Activated CD8-positive, alpha-beta memory T cell treated with anti-CD3 and anti-CD28 coated beads for 36 hours (primary cell): ENCODE data around the gene DAB2IP. TPM values are rescaled to one million over a fixed set of nuclear protein-coding genes. Genes with fewer than 3 reads are reported as not detected.

Experiments used
- CTCF ChIA-PET: fragments of 350-600 bp; sonication (Branson Sonifier 250); formaldehyde crosslinking; loops from one replicate; lab custom pipeline; 2021; ENCODE audit warnings: antibody characterized with exemption; lab: Charles Lee
- POLR2A ChIA-PET: fragments of 350-600 bp; sonication (Branson Sonifier 250); formaldehyde crosslinking; loops from one replicate; lab custom pipeline; 2021; ENCODE audit warnings: antibody characterized with exemption; lab: Charles Lee
- total RNA-seq, 2 experiments: library from RNA; stranded (reverse); gene quantifications; one replicate each; pipeline ENCODE4 v1.2.3, GENCODE V29; 2021

Gene DAB2IP
- total RNA-seq, 2 experiments from 2014 or later = 0.08 to 0.38 TPM

- POLR2A ChIA-PET = no interaction called here
- CTCF ChIA-PET = no interaction called here
Observed at GRCh38 chr9:121776001-121776738, 124.7 kb downstream of the DAB2IP start.

- ChIA-PET POLR2A (no interaction called here), CTCF (no interaction called here)
Observed at GRCh38 chr9:121776739-121777637, 125.6 kb downstream of the DAB2IP start.

- ChIA-PET POLR2A (no interaction called here), CTCF (no interaction called here)
Observed at GRCh38 chr9:121778252-121779225, 127.1 kb downstream of the DAB2IP start.

DNA sequence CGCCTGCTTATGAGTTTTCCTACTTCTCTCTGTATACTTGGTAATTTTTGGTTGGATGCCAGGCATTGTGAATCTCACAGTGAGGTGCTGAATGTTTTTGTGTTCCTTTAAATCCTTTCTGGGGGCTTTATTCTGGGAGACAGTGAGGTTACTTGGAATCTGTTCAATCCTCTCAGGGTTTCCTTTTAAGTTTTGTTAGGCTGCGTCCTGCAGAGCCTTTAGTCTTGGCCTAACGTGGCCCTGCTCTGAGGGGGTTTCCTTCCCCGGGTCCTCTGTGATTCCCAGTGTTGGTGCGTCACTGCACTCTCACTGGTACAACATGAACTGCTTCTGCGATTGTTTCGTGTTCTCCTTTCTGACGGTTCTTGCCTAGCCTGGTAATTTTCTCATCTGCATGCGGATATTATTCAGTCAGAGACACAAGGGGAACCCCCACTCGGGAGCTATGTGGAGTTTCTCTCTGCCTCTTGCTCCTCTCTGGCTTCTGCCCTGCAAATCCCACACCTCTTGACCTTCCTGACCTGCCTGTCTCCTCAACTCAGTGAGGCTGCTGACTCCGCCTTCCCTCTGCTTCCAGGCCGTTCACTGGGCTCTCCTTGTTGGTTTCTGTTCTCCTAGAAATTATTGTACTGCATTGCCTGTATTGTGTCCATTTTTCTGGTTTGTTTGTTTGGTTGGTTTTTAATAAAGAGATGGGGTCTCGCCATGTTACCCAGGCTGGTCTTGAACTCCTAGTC, 128.1 kb downstream of the DAB2IP start:
- ChIA-PET POLR2A (no interaction called here), CTCF (no interaction called here)

GRCh38 chr9:121780177-121781040, 129.0 kb downstream of the DAB2IP start:
- CTCF ChIA-PET = no interaction called here
- POLR2A ChIA-PET = no interaction called here

DNA sequence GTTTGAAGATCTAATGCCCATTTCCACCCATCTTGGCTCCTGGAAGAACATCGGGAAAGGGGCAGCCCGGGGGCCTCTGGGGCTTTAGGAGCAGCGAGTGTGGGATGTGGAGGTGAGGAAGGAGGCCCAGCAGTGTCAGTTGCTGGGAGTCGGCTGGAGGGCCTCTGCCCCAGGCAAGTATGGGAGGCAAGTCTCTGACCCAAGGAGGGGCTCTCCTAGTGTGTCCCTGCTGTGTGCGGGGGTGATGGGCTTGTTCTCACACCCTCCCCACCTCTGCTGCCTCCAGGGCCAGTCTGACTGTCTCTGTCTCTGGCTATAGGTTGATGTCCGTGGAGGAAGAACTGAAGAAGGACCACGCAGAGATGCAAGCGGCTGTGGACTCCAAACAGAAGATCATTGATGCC, 129.7 kb downstream of the DAB2IP start:
- ChIA-PET POLR2A (no interaction called here), CTCF (no interaction called here)

DNA sequence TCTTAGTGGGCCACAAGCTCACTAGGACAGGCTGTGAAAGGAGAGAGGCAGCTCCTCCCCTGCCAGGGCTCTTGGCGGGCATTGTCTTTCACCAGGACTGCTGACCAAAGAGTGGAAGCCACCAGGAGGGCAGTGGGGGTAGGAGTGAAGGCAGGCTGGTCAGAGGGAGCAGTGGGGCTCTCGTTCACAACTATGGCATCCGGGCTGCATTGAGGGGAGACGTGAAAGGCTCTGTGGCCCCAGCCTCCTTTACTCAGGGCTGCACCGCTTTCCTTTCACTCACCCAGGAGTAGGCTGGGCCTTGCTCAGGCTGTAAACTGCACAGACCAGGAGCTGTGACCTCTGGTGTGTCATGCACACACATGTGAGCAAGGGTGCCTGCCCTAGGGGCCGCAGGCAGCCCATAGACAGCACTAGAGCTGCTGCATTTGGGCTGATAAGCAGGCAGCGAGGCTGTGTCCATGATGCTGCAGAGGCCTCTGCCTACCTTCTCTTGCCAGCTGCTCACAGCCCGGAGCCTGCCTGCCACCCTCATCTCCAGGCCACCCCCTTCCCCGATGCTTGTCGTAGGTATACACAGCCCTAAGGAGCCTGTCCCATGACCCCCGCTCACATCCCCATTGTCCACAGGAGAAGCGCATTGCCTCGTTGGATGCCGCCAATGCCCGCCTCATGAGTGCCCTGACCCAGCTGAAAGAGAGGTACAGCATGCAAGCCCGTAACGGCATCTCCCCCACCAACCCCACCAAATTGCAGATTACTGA, 130.4 kb downstream of the DAB2IP start:
- ChIA-PET CTCF (no interaction called here), POLR2A (no interaction called here)

DNA sequence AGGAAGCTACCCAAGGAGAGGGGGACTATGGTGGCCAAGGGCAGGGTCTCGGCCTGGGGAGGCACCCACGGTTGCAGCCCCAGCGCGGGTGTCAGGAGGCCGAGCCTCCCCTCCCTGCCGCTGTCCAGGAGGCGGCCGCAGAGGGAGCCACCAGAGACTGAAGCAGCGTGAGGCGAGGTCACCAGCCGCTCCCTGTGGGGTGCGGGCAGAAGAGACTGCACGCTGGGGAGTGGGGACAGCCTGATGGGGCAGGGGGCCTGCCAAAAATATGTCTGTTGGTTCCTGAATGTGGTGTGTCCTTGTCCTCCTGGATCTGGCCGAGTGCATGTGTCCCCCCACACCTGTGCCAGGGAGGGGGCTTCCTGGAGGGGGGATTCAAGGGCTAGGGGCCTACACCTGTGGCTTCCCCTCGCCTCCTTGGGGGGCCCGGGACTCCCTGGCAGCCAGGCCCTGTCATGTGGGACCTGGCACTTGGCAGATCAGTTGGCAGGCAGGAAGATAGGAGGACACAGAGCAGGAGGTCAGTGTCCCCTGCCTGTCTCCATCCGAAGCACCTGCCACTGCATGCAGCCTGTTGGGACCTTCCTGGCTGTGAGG, 131.2 kb downstream of the DAB2IP start:
- ChIA-PET CTCF (no interaction called here), POLR2A (no interaction called here)

DNA sequence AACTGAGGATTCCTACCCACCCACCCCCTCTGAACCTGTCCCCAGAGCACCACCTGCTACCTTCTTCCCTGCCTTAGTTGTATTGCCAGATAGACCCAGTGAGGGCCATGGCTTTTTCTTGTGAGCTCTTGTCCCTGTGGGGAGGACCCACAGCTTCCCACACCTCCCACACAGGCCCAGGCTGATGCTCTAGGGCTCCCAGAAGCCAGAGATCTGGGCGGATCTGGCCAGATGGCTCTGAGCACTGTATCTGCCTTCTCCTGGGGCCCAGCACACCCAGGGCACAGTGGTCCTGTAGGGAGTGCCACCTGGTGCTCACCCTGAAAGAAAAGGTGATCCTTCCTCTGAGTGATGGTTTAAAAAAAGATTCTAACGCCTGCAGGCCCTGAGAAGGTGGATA, 131.7 kb downstream of the DAB2IP start:
- ChIA-PET POLR2A (no interaction called here), CTCF (no interaction called here)

GRCh38 chr9:121783521-121784507, 132.4 kb downstream of the DAB2IP start:
- POLR2A ChIA-PET = no interaction called here

DNA sequence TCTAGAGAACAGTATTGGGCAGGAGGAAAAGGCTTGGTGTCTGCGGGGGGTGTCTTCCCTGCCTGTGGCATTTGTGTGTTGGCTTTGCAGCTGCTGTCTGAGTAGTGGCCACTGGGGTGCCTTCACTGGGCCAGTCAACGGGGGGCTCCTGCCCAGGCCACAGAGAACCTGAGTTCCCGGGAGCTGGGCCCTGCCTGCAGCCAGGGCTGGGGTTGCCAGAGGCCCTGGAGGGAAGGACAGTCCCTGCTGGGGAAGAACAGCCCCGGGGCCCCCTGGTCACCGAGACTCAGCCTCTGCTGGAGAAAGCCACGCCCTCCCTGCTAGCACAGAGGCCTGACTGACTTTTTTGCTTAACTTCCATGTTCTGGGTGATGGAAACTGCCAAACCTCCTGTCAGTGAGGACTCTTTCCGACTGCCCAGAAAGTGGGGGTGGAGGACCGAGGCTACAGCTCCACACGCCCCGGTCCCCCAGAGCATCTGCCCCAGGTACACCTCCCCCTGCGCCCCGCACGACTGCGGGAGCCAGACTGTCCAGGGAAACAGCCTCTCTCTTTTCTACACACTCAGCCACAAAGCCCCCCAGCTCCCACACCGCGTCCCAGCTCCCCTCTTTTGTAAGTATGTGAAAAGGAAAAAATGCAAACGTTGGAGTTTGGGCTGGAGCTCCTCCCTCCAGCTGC, 133.4 kb downstream of the DAB2IP start:
- CTCF ChIA-PET = no interaction called here
- POLR2A ChIA-PET = no interaction called here

More at GRCh38 chr9:121783521-121784507, 132.4 kb downstream of the DAB2IP start:
- CTCF ChIA-PET = no interaction called here

DNA sequence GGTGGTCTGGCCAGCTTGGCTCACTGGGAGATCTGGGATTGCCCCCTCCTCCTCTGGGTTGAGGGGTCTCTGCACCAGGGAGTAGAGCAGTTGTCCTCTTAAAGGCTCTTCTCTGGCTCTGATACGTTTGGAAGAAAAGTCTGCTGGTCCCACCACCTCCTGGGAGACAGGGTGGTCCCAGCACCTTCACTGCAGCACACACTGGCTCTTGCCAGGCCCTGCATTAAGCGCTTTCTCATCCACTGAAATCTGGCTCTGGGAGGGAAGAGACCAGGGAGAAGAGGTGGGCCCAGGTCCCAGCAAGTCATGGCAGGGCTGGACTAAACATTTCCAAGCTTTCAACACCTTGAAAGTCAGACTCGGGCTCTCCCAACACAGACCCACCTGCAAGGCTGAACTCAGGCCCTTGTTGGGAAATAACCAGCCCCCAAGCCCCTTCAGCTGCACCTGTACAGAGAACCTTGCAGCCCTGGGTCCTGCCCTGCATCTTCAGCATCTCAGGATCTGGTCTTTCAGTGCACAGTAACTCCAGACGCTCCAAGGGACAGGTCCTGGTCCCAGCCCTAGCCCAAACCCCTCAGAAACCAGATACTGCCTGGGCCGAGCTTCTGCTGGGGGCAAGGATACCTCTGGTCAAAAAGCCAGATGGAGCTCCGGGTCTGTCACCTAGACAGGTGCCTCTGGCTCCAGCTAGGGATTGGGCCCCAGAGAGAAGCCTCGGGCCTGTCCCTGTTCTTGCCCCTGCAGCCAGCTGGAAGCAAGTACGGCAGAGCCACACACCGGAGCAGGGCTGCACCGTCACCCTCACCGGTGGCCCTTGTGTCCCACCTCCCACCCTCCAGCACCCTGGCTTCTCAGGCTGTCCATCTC, 134.5 kb downstream of the DAB2IP start:
- POLR2A ChIA-PET = no interaction called here
- CTCF ChIA-PET = no interaction called here

DNA sequence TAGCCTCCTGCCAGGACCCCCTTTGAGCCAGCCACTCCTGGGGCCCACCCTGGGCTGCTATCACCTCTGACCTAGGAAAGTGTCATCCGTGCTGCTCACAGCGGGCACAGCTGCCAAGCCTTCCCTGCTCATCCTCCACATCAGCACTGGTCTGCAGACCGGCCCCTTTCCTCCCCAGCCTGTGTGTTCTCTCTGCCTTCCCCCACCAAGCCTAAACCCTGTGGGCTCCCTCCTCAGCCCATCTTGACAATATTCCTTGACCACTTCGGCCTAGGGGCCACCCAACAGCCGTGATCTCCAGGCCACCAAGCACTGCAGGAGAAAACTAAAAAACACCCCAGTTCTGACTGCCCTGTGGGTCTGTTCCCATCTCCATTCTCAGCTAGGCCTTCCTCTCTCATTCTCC, 135.1 kb downstream of the DAB2IP start:
- ChIA-PET POLR2A (no interaction called here), CTCF (no interaction called here)

DNA sequence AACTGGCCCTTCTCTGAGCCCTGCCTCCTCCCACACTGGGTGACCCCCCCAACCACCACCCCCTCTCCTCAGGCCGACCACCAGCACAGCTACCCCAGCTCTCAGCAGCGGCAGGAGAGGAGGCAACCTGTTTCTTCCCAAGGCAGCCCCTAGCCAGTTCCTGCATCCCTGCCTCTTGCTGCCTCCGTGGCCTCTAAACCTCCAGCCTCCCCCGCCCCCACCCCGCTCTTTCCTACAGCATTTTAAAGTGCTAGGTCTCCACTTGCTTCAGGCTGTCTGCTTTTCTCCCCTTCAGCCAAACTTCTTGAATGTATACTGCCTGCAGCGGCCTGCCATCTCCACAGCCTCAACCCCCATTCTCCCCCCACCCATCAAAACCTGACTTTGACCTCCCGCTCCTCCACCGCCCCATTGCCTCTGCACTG, 135.6 kb downstream of the DAB2IP start:
- ChIA-PET POLR2A (no interaction called here), CTCF (no interaction called here)
